SK-N-SH treated with all-trans-retinoic acid at 6 μM for 48 hours (cell line): ENCODE measurements around the gene ZNF683.
"Not testable (repeated sequence)": the region's sequence is repeated elsewhere in the genome, so short reads cannot be mapped to it uniquely, and the experiment has no call there.

Source experiments
- ATAC-seq: fragments of 200-7000 bp; cut with Tn5 transposase; 3 replicates; pipeline ENCODE4 v1.9.1; 2020; ENCODE audit warnings: mild to moderate bottlenecking, moderate library complexity
- ARNTL ChIP-seq: fragments of 450-650 bp; formaldehyde crosslinking; IDR thresholded peaks from 2 replicates; pipeline ENCODE4 v1.5.0; 2020; ENCODE audit warnings: low read depth, mild to moderate bottlenecking, moderate library complexity, borderline replicate concordance
- BACH2 ChIP-seq: fragments of 250-450 bp; sonication (Bioruptor Pico); IDR thresholded peaks from 2 replicates; pipeline ENCODE4 v1.9.0; 2021; ENCODE audit warnings: mild to moderate bottlenecking, borderline replicate concordance
- CREB5 ChIP-seq: fragments of 250-450 bp; sonication (Bioruptor Pico); IDR thresholded peaks from 2 replicates; pipeline ENCODE4 v1.5.1; 2020; ENCODE audit warnings: low read depth, mild to moderate bottlenecking, moderate library complexity
- CSDC2 ChIP-seq: fragments of 250-450 bp; sonication (Bioruptor Pico); IDR thresholded peaks from 2 replicates; pipeline ENCODE4 v1.5.0; 2020; ENCODE audit warnings: mild to moderate bottlenecking, moderate library complexity
- CSRNP3 ChIP-seq: fragments of 250-450 bp; sonication (Bioruptor Pico); IDR thresholded peaks from 2 replicates; pipeline ENCODE4 v1.5.1; 2021; ENCODE audit warnings: mild to moderate bottlenecking, moderate library complexity
- ESRRG ChIP-seq: fragments of 250-450 bp; sonication (Bioruptor Pico); IDR thresholded peaks from 2 replicates; pipeline ENCODE4 v1.6.1; 2021; ENCODE audit warnings: mild to moderate bottlenecking
- ISL1 ChIP-seq: fragments of 250-450 bp; sonication (Bioruptor Pico); IDR thresholded peaks from 2 replicates; pipeline ENCODE4 v2.1.2; 2022; ENCODE audit warnings: mild to moderate bottlenecking, moderate library complexity
- OSR1 ChIP-seq: fragments of 250-450 bp; sonication (Bioruptor Pico); IDR thresholded peaks from 2 replicates; pipeline ENCODE4 v1.8.0; 2022; ENCODE audit warnings: moderate library complexity, mild to moderate bottlenecking, inconsistent platforms
- PATZ1 ChIP-seq: fragments of 250-450 bp; sonication (Bioruptor Pico); IDR thresholded peaks from 2 replicates; pipeline ENCODE4 v1.8.0; 2020; ENCODE audit warnings: mild to moderate bottlenecking, moderate library complexity, borderline replicate concordance
- POU6F1 ChIP-seq: fragments of 250-450 bp; sonication (Bioruptor Pico); IDR thresholded peaks from 2 replicates; pipeline ENCODE4 v1.8.0; 2021; ENCODE audit warnings: low read depth, mild to moderate bottlenecking, moderate library complexity, borderline replicate concordance
- PPARA ChIP-seq: fragments of 250-450 bp; sonication (Bioruptor Pico); IDR thresholded peaks from 2 replicates; pipeline ENCODE4 v1.5.0; 2020; ENCODE audit warnings: mild to moderate bottlenecking, borderline replicate concordance
- RARB ChIP-seq: fragments of 250-450 bp; sonication (Bioruptor Pico); IDR thresholded peaks from 2 replicates; pipeline ENCODE4 v1.8.0; 2021; ENCODE audit warnings: mild to moderate bottlenecking, moderate library complexity
- SNAI2 ChIP-seq: fragments of 250-450 bp; sonication (Bioruptor Pico); IDR thresholded peaks from 2 replicates; pipeline ENCODE4 v1.5.0; 2020; ENCODE audit warnings: mild to moderate bottlenecking, moderate library complexity
- TCF4 ChIP-seq: fragments of 250-450 bp; sonication (Bioruptor Pico); IDR thresholded peaks from 2 replicates; pipeline ENCODE4 v1.8.0; 2021; ENCODE audit warnings: mild to moderate bottlenecking, moderate library complexity, borderline replicate concordance
- TOX ChIP-seq: fragments of 250-450 bp; sonication (Bioruptor Pico); IDR thresholded peaks from 2 replicates; pipeline ENCODE4 v1.8.0; 2021; ENCODE audit warnings: mild to moderate bottlenecking, moderate library complexity, borderline replicate concordance
- TSHZ2 ChIP-seq: fragments of 250-450 bp; sonication (Bioruptor Pico); IDR thresholded peaks from 2 replicates; pipeline ENCODE4 v1.5.0; 2020; ENCODE audit warnings: mild to moderate bottlenecking, moderate library complexity
- ZC3H10 ChIP-seq: fragments of 250-450 bp; sonication (Bioruptor Pico); IDR thresholded peaks from 2 replicates; pipeline ENCODE4 v1.5.1; 2021; ENCODE audit warnings: mild to moderate bottlenecking, moderate library complexity
- ZFP3 ChIP-seq: fragments of 250-450 bp; sonication (Bioruptor Pico); IDR thresholded peaks from 2 replicates; pipeline ENCODE4 v1.5.0; 2020; ENCODE audit warnings: mild to moderate bottlenecking, moderate library complexity
- ZFP30 ChIP-seq: fragments of 450-650 bp; formaldehyde crosslinking; IDR thresholded peaks from 2 replicates; pipeline ENCODE4 v1.5.0; 2022; ENCODE audit warnings: mild to moderate bottlenecking, moderate library complexity
- ZNF565 ChIP-seq: fragments of 450-650 bp; formaldehyde crosslinking; conservative IDR thresholded peaks from 2 replicates; pipeline ENCODE4 v1.5.0; 2020; ENCODE audit warnings: low read depth, mild to moderate bottlenecking, moderate library complexity
- ZNF70 ChIP-seq: fragments of 450-650 bp; formaldehyde crosslinking; IDR thresholded peaks from 2 replicates; pipeline ENCODE4 v1.5.0; 2020; ENCODE audit warnings: mild to moderate bottlenecking, moderate library complexity
- ZNF8 ChIP-seq: fragments of 450-650 bp; formaldehyde crosslinking; IDR thresholded peaks from 2 replicates; pipeline ENCODE4 v1.5.0; 2020; ENCODE audit warnings: mild to moderate bottlenecking, moderate library complexity

The ZNF683 gene

GRCh38 chr1:26372611-26373010, at the start of gene ZNF683:
Gene ZNF683, minus strand, starts transcription at chr1:26372750. Its CDS starts 4,179 bp downstream, at chr1:26368571.
- not testable (repeated sequence) for ATAC-seq

GRCh38 chr1:26419494-26419893, 46.9 kb upstream of the ZNF683 start:
- no peak for ATAC-seq
- TF ChIP-seq ZNF565 (CRISPR knock-in tag) = no peak
- no peak for TF ChIP-seq BACH2
- no peak for TF ChIP-seq TCF4 (CRISPR knock-in tag)
- no peak for TF ChIP-seq OSR1
- no peak for TF ChIP-seq ARNTL
- TF ChIP-seq CSDC2 = no peak
- TF ChIP-seq RARB (CRISPR knock-in tag) = no peak
- TF ChIP-seq ZC3H10 = no peak
- no peak for TF ChIP-seq POU6F1 (CRISPR knock-in tag)
- TF ChIP-seq ESRRG (CRISPR knock-in tag) = no peak
- TF ChIP-seq SNAI2 = no peak
- no peak for TF ChIP-seq TSHZ2 (CRISPR knock-in tag)
- no peak for TF ChIP-seq ZNF8 (CRISPR knock-in tag)
- TF ChIP-seq ISL1 (CRISPR knock-in tag) = no peak
- TF ChIP-seq PPARA = no peak
- TF ChIP-seq CREB5 (CRISPR knock-in tag) = no peak
- TF ChIP-seq ZNF70 (CRISPR knock-in tag) = no peak
- no peak for TF ChIP-seq ZFP3 (CRISPR knock-in tag)
- no peak for TF ChIP-seq CSRNP3 (CRISPR knock-in tag)

- ATAC-seq = no peak
- TF ChIP-seq ESRRG (CRISPR knock-in tag) (no peak), OSR1 (no peak), PPARA (no peak), ZFP30 (CRISPR knock-in tag) (no peak), ISL1 (CRISPR knock-in tag) (no peak), CREB5 (CRISPR knock-in tag) (no peak), ZNF565 (CRISPR knock-in tag) (no peak), BACH2 (no peak), PATZ1 (CRISPR knock-in tag) (no peak), POU6F1 (CRISPR knock-in tag) (no peak), TOX (CRISPR knock-in tag) (no peak), TCF4 (CRISPR knock-in tag) (no peak), SNAI2 (no peak)
Observed at GRCh38 chr1:26418865-26419349, 46.4 kb upstream of the ZNF683 start.
